Neural progenitor cell (in vitro differentiated cells): Measurements from ENCODE around the gene EPHA2. TPM values are rescaled to one million over a fixed set of nuclear protein-coding genes. Genes with fewer than 3 reads are reported as not detected.
"Not testable (repeated sequence)": the region's sequence is repeated elsewhere in the genome, so short reads cannot be mapped to it uniquely, and the experiment has no call there.

Experiments used
- DNase-seq: peaks from one replicate; pipeline ENCODE4 v3.0.0-alpha.2; 2016; ENCODE audit warnings: low spot score
- H2AFZ ChIP-seq: fragments of 200-600 bp; sonication (generic); replicated peaks from 2 replicates; pipeline ENCODE4 v1.6.1; 2016; ENCODE audit warnings: antibody characterized with exemption
- H3F3A ChIP-seq: fragments of 200-600 bp; sonication (generic); 2 replicates; pipeline ENCODE4 v1.6.1; 2016; ENCODE audit warnings: antibody characterized with exemption, low read depth
- H3K27ac ChIP-seq: fragments of 200-600 bp; sonication (generic); 2 replicates; pipeline ENCODE4 v1.5.1; 2016; ENCODE audit warnings: mild to moderate bottlenecking
- H3K27me3 ChIP-seq: fragments of 200-600 bp; sonication (generic); 2 replicates; pipeline ENCODE4 v1.6.1; 2016; ENCODE audit warnings: mild to moderate bottlenecking, moderate library complexity
- H3K36me3 ChIP-seq: fragments of 200-600 bp; sonication (generic); 2 replicates; pipeline ENCODE4 v1.5.1; 2016
- H3K4me1 ChIP-seq: fragments of 200-600 bp; sonication (generic); 2 replicates; pipeline ENCODE4 v1.6.1; 2016; ENCODE audit warnings: mixed run types
- H3K4me2 ChIP-seq: fragments of 200-600 bp; sonication (generic); 2 replicates; pipeline ENCODE4 v1.6.1; 2016
- H3K4me3 ChIP-seq: fragments of 200-600 bp; sonication (generic); 2 replicates; pipeline ENCODE4 v1.5.1; 2016
- H3K79me2 ChIP-seq: fragments of 200-600 bp; sonication (generic); 2 replicates; pipeline ENCODE4 v1.6.1; 2016; ENCODE audit warnings: low read depth
- H3K9ac ChIP-seq: fragments of 200-600 bp; sonication (generic); 2 replicates; pipeline ENCODE4 v1.6.1; 2016
- H3K9me3 ChIP-seq: fragments of 200-600 bp; sonication (generic); 2 replicates; pipeline ENCODE4 v1.5.1; 2016; ENCODE audit warnings: low read depth
- H4K20me1 ChIP-seq: fragments of 200-600 bp; sonication (generic); 2 replicates; pipeline ENCODE4 v1.6.1; 2016; ENCODE audit warnings: low read depth
- H3K27ac Mint-ChIP-seq: 3 replicates; pipeline ENCODE4 v1.8.0; 2021; ENCODE audit warnings: mixed read lengths
- H3K27me3 Mint-ChIP-seq: 2 replicates; pipeline ENCODE4 v1.8.0; 2022; ENCODE audit warnings: low read depth, mild to moderate bottlenecking, inconsistent platforms, moderate library complexity, mixed read lengths; ENCODE audit not compliant: insufficient read depth
- H3K36me3 Mint-ChIP-seq: 3 replicates; pipeline ENCODE4 v1.8.0; 2021; ENCODE audit warnings: mixed read lengths
- H3K4me1 Mint-ChIP-seq: 3 replicates; pipeline ENCODE4 v1.8.0; 2021; ENCODE audit warnings: mixed read lengths
- H3K4me3 Mint-ChIP-seq: 3 replicates; pipeline ENCODE4 v1.8.0; 2021; ENCODE audit warnings: mild to moderate bottlenecking, moderate library complexity, mixed read lengths
- H3K9me3 Mint-ChIP-seq: 3 replicates; pipeline ENCODE4 v1.8.0; 2020; ENCODE audit warnings: mixed read lengths
- CTCF ChIP-seq: fragments of 200-600 bp; sonication (generic); IDR thresholded peaks from 2 replicates; pipeline ENCODE4 v1.5.1; 2017; ENCODE audit warnings: antibody characterized with exemption, mild to moderate bottlenecking
- EZH2 ChIP-seq: fragments of 200-600 bp; sonication (generic); IDR thresholded peaks from 2 replicates; pipeline ENCODE4 v1.6.1; 2017; ENCODE audit warnings: antibody characterized with exemption, mild to moderate bottlenecking, moderate library complexity
- EZH2phosphoT487 ChIP-seq: fragments of 200-600 bp; sonication (generic); IDR thresholded peaks from 2 replicates; pipeline ENCODE4 v1.6.1; 2017; ENCODE audit warnings: antibody characterized with exemption
- total RNA-seq: library from RNA; depleted of rRNA; stranded (reverse); fragments of >200 nt; gene quantifications from 2 replicates; pipeline ENCODE4 v1.2.3, GENCODE V29; 2015; ENCODE audit warnings: low replicate concordance

Gene EPHA2
- total RNA-seq, 1 donor from 2014 or later, result 14.9 TPM

GRCh38 chr1:16196874-16197273 lies 41.0 kb upstream of the EPHA2 start:
- TF ChIP-seq CTCF (no peak), EZH2 (no peak), EZH2phosphoT487 (no peak)
- no peaks in the 10 kb centered on the region for H3K36me3 ChIP-seq

GRCh38 chr1:16196139-16196538 lies 40.3 kb upstream of the EPHA2 start:
- not testable (repeated sequence) for H3K36me3 Mint-ChIP-seq, DNase-seq, H3K79me2 ChIP-seq, H3K4me2 ChIP-seq, H3K27me3 Mint-ChIP-seq, H2AFZ ChIP-seq, H3K9me3 ChIP-seq, H3K9ac ChIP-seq, H3K4me3 ChIP-seq, H4K20me1 ChIP-seq, H3K27ac Mint-ChIP-seq, H3K27ac ChIP-seq, H3F3A ChIP-seq, H3K9me3 Mint-ChIP-seq, H3K4me3 Mint-ChIP-seq, H3K27me3 ChIP-seq, H3K36me3 ChIP-seq, H3K4me1 ChIP-seq, H3K4me1 Mint-ChIP-seq

More at GRCh38 chr1:16196874-16197273, 41.0 kb upstream of the EPHA2 start:
- no peaks in the 10 kb centered on the region for H3K4me1 ChIP-seq
- no peaks in the 10 kb centered on the region for H4K20me1 ChIP-seq
- no peaks in the 10 kb centered on the region for H3K4me1 Mint-ChIP-seq
- H3K9me3 ChIP-seq, result no peaks in the 10 kb centered on the region
- H3K36me3 Mint-ChIP-seq, result peaks cover 3% of the 10 kb centered on the region
- H3K4me3 Mint-ChIP-seq, result no peak overlapping the region
- no peak overlapping the region for H3K4me2 ChIP-seq
- no peaks in the 10 kb centered on the region for H3K27me3 ChIP-seq
- H3K27me3 Mint-ChIP-seq, result peaks cover 2% of the 10 kb centered on the region
- H3K27ac ChIP-seq, result no peak overlapping the region
- no peak overlapping the region for H3K9ac ChIP-seq
- no peak overlapping the region for H3K27ac Mint-ChIP-seq
- no peak for DNase-seq
- no peaks in the 10 kb centered on the region for H3K79me2 ChIP-seq
- no peaks in the 10 kb centered on the region for H3K9me3 Mint-ChIP-seq
- H2AFZ ChIP-seq, result no peak overlapping the region
- no peaks in the 10 kb centered on the region for H3F3A ChIP-seq
- no peak overlapping the region for H3K4me3 ChIP-seq

GRCh38 chr1:16195518-16195905 lies 39.6 kb upstream of the EPHA2 start:
- Histone ChIP-seq H3K9me3 (no peaks in the 10 kb centered on the region), H4K20me1 (no peaks in the 10 kb centered on the region), H2AFZ (no peak overlapping the region), H3K4me2 (no peak overlapping the region), H3K36me3 (no peaks in the 10 kb centered on the region), H3K4me3 (no peak overlapping the region), H3K9ac (no peak overlapping the region), H3K79me2 (no peaks in the 10 kb centered on the region), H3K4me1 (no peaks in the 10 kb centered on the region), H3F3A (peaks cover 4% of the 10 kb centered on the region), H3K27me3 (no peaks in the 10 kb centered on the region), H3K27ac (no peak overlapping the region)
- Mint-ChIP-seq H3K27me3 (peaks cover under 1% of the 10 kb centered on the region), H3K9me3 (no peaks in the 10 kb centered on the region), H3K4me3 (no peak overlapping the region), H3K27ac (no peak overlapping the region), H3K4me1 (peaks cover 7% of the 10 kb centered on the region), H3K36me3 (peaks cover 3% of the 10 kb centered on the region)
- TF ChIP-seq EZH2phosphoT487, result no peak
- TF ChIP-seq EZH2, result no peak
- no peak for TF ChIP-seq CTCF
- DNase-seq, result no peak

- Histone ChIP-seq H3K79me2 (no peaks in the 10 kb centered on the region), H3K27me3 (peaks cover 4% of the 10 kb centered on the region), H2AFZ (no peak overlapping the region), H3K9ac (no peak overlapping the region), H3K27ac (no peak overlapping the region), H3K9me3 (no peaks in the 10 kb centered on the region), H3K4me2 (no peak overlapping the region), H3K36me3 (no peaks in the 10 kb centered on the region), H3F3A (peaks cover 9% of the 10 kb centered on the region), H4K20me1 (no peaks in the 10 kb centered on the region), H3K4me1 (no peaks in the 10 kb centered on the region), H3K4me3 (no peak overlapping the region)
- TF ChIP-seq CTCF (no peak), EZH2phosphoT487 (no peak), EZH2 (no peak)
- Mint-ChIP-seq H3K27ac (no peak overlapping the region), H3K36me3 (peaks cover 3% of the 10 kb centered on the region), H3K27me3 (peaks cover 10% of the 10 kb centered on the region), H3K9me3 (no peaks in the 10 kb centered on the region), H3K4me1 (peaks cover 22% of the 10 kb centered on the region), H3K4me3 (no peak overlapping the region)
- no peak for DNase-seq
These were observed 36.2 kb upstream of the EPHA2 start for GRCh38 chr1:16191916-16192546.
